ENCODE data around the gene IPO4.

GRCh38 chr14:24216345-24216699 is 27.7 kb upstream of the IPO4 start:
- TF ChIP-seq CTCF (conservative IDR thresholded peaks at IDR 0.05; ENCODE audit: low read depth, low read length) (no peak), POLR2A (IDR thresholded peaks at IDR 0.05; ENCODE audit: low read depth, low read length) (no peak), CEBPB (IDR thresholded peaks at IDR 0.05; ENCODE audit: low read depth, low read length) (no peak), RAD21 (IDR thresholded peaks at IDR 0.05; ENCODE audit: low read length) (no peak), BHLHE40 (IDR thresholded peaks at IDR 0.05; ENCODE audit: low read depth, low read length) (no peak), MAZ (IDR thresholded peaks at IDR 0.05; ENCODE audit: borderline replicate concordance, low read depth, low read length) (no peak), MXI1 (IDR thresholded peaks at IDR 0.05; ENCODE audit: borderline replicate concordance, low read depth, low read length) (no peak), SMC3 (IDR thresholded peaks at IDR 0.05; ENCODE audit: low read depth, low read length) (no peak), RCOR1 (IDR thresholded peaks at IDR 0.05; ENCODE audit: insufficient replicate concordance, low read length) (no peak), USF2 (IDR thresholded peaks at IDR 0.05; ENCODE audit: low read depth, low read length) (no peak)
